GM12878 (cell line): ENCODE data around the gene SLC29A1. TPM values are rescaled to one million over a fixed set of nuclear protein-coding genes. Genes with fewer than 3 reads are reported as not detected.

ENCODE experiments used
- ATAC-seq: fragments of 200-7000 bp; cut with Tn5 transposase; 3 replicates; pipeline ENCODE4 v1.9.1; 2020; ENCODE audit warnings: mild to moderate bottlenecking, moderate library complexity
- BruUV-seq: library from RNA; stranded (reverse); fragments of 400-500 nt; replicated peaks from 2 replicates; lab custom pipeline; 2021; lab: Mats Ljungman, UMichigan
- CTCF ChIA-PET: fragments of 300-600 bp; sonication (Branson Sonifier 250); formaldehyde crosslinking; extraction: SDS; loops from one replicate; lab custom pipeline; 2021; ENCODE audit warnings: inconsistent platforms; lab: Yijun Ruan, JAX
- POLR2A ChIA-PET: fragments of 350-600 bp; formaldehyde crosslinking; extraction: SDS; loops from one replicate; lab custom pipeline; 2021; ENCODE audit warnings: inconsistent platforms; lab: Charles Lee
- RAD21 ChIA-PET: fragments of 300-600 bp; sonication (Branson Sonifier 250); formaldehyde crosslinking; loops from one replicate; lab custom pipeline; 2023; ENCODE audit warnings: antibody characterized with exemption; ENCODE audit not compliant: unreplicated experiment; lab: Charles Lee
- SMC1A ChIA-PET: fragments of 300-600 bp; sonication (Branson Sonifier 250); formaldehyde crosslinking; loops from one replicate; lab custom pipeline; 2023; ENCODE audit not compliant: unreplicated experiment, uncharacterized antibody; lab: Charles Lee
- DNase-seq: peaks from one replicate; pipeline ENCODE4 v3.0.0-alpha.2; 2011; ENCODE audit warnings: low read depth, low spot score
- FAIRE-seq: peaks from 3 replicates; lab custom pipeline; 2011; peaks lifted over from hg19 to GRCh38; lab: Jason Lieb, UNC
- H2AFZ ChIP-seq: 2 replicates; pipeline ENCODE4 v1.6.0; 2011; ENCODE audit warnings: low read depth, low read length, control low read depth; ENCODE audit not compliant: control insufficient read depth
- H3K27ac ChIP-seq: 2 replicates; pipeline ENCODE4 v1.5.1; 2011; ENCODE audit warnings: control low read depth; ENCODE audit not compliant: control insufficient read depth, insufficient read depth
- H3K27me3 ChIP-seq, 2 experiments: replicated peaks in 1 of 2; 2 replicates each; pipeline versions ENCODE4 v1.6.0 to v1.6.1; 2011; ENCODE audit warnings: low read length in 1 of 2; ENCODE audit not compliant: control insufficient read depth in 2 of 2, insufficient read depth in 2 of 2
- H3K36me3 ChIP-seq, 2 experiments: 2 replicates each; pipeline ENCODE4 v1.5.1; 2011; ENCODE audit warnings: low read length in 1 of 2; ENCODE audit not compliant: control insufficient read depth in 2 of 2, insufficient read depth in 2 of 2
- H3K4me1 ChIP-seq: 2 replicates; pipeline ENCODE4 v1.6.1; 2011; ENCODE audit warnings: mild to moderate bottlenecking, low read length, moderate library complexity, mixed read lengths; ENCODE audit not compliant: control insufficient read depth, insufficient read depth
- H3K4me2 ChIP-seq: 2 replicates; pipeline ENCODE4 v1.6.0; 2011; ENCODE audit warnings: control low read depth; ENCODE audit not compliant: control insufficient read depth, insufficient read depth
- H3K4me3 ChIP-seq: fragments of 200-600 bp; sonication (generic); 2 replicates; pipeline ENCODE4 v1.5.1; 2016
- H3K79me2 ChIP-seq: 2 replicates; pipeline ENCODE4 v1.6.0; 2011; ENCODE audit warnings: low read length; ENCODE audit not compliant: control insufficient read depth, insufficient read depth
- H3K9ac ChIP-seq: 2 replicates; pipeline ENCODE4 v1.8.0; 2011; ENCODE audit warnings: low read length, control low read depth, mixed read lengths; ENCODE audit not compliant: control insufficient read depth, insufficient read depth
- H3K9me3 ChIP-seq: replicated peaks from 3 replicates; pipeline ENCODE4 v1.5.1; 2011; ENCODE audit warnings: mild to moderate bottlenecking, low read length; ENCODE audit not compliant: control insufficient read depth, insufficient read depth
- H4K20me1 ChIP-seq: 2 replicates; pipeline ENCODE4 v1.6.0; 2011; ENCODE audit not compliant: control insufficient read depth, insufficient read depth
- BRCA1 ChIP-seq: IDR thresholded peaks from 2 replicates; pipeline ENCODE4 v1.6.1; 2011; ENCODE audit warnings: low read depth, low read length, improper control_type of control experiment
- CHD1 ChIP-seq: IDR thresholded peaks from 2 replicates; pipeline ENCODE4 v1.6.1; 2012; ENCODE audit warnings: low read depth, low read length, improper control_type of control experiment
- CHD4 ChIP-seq: fragments of 200-600 bp; sonication (generic); IDR thresholded peaks from 2 replicates; pipeline ENCODE4 v1.6.1; 2016; ENCODE audit warnings: mild to moderate bottlenecking
- HDAC6 ChIP-seq: fragments of 200-600 bp; sonication (generic); IDR thresholded peaks from one replicate; pipeline ENCODE4 v1.8.0; 2017; ENCODE audit warnings: antibody characterized with exemption; ENCODE audit not compliant: unreplicated experiment
- IRF5 ChIP-seq: fragments of 450-650 bp; IDR thresholded peaks from 2 replicates; pipeline ENCODE4 v1.6.1; 2017; ENCODE audit warnings: borderline replicate concordance
- JUND ChIP-seq: IDR thresholded peaks from 2 replicates; pipeline ENCODE4 v1.6.1; 2012; ENCODE audit warnings: low read depth, mild to moderate bottlenecking, low read length, improper control_type of control experiment, moderate library complexity
- SP1 ChIP-seq: IDR thresholded peaks from one replicate; pipeline ENCODE4 v1.6.1; 2011; ENCODE audit warnings: low read depth, low read length
- SPI1 ChIP-seq: IDR thresholded peaks from 2 replicates; pipeline ENCODE4 v1.6.1; 2011; ENCODE audit warnings: low read depth, mild to moderate bottlenecking, low read length, moderate library complexity, borderline replicate concordance; ENCODE audit not compliant: insufficient read depth
- SREBF2 ChIP-seq: IDR thresholded peaks from 2 replicates; pipeline ENCODE4 v1.6.1; 2012; ENCODE audit warnings: mild to moderate bottlenecking, low read length
- STAT1 ChIP-seq: fragments of 450-650 bp; conservative IDR thresholded peaks from 2 replicates; pipeline ENCODE4 v1.6.1; 2014; ENCODE audit warnings: antibody characterized with exemption, mild to moderate bottlenecking
- TCF7 ChIP-seq: IDR thresholded peaks from 2 replicates; pipeline ENCODE4 v1.6.1; 2014; ENCODE audit warnings: antibody characterized with exemption, borderline replicate concordance
- whole genome bisulfite sequencing: methylation state at CpG from one replicate; pipeline ENCODE4 v1.1.6; 2016; ENCODE audit warnings: low lambda C conversion rate; ENCODE audit not compliant: insufficient replicate concordance, insufficient coverage; ENCODE audit errors: missing lambda C conversion rate; 5-methylcytosine and 5-hydroxymethylcytosine counted together
- in situ Hi-C: fragments of 300-500 bp; cut with MboI; formaldehyde crosslinking; loops from 9 replicates; pipeline ENCODE4 v1.14.3; 2018; ENCODE audit warnings: mixed read lengths
- intact Hi-C: fragments of 100-400 bp; cut with micrococcal nuclease; formaldehyde crosslinking; loops from one replicate; pipeline ENCODE4 v1.14.2; 2022; ENCODE audit not compliant: unreplicated experiment
- polyA plus RNA-seq, 11 experiments: library from polyadenylated mRNA; depleted of rRNA in 4 of 11; unstranded in 6 of 11; stranded (reverse) in 5 of 11; fragments of >200 nt; fragmentation: Nextera tagmentation in 4 of 11; fragmentation: Illumina TruSeq in 1 of 11; extraction: Ambion mirVana in 4 of 11; extraction: Trizol in 1 of 11; gene quantifications; 1 replicate in 1 of 11; 2 replicates in 10 of 11; pipeline versions ENCODE4 v1.2.1 to v1.2.3, GENCODE V29; 2011 to 2016; ENCODE audit warnings: inconsistent platforms in 2 of 11, missing spikeins in 2 of 11, low read depth in 1 of 11
- total RNA-seq, 4 experiments: library from RNA; depleted of rRNA in 3 of 4; stranded (reverse); fragments of >200 nt in 3 of 4; fragmentation: Illumina TruSeq in 1 of 4; extraction: Trizol in 1 of 4; gene quantifications; 2 replicates each; pipeline versions ENCODE4 v1.2.1 to v1.2.3, GENCODE V29; 2013 to 2021
- TF ChIP-seq, protein P1 (sequence below): fragments of 450-650 bp; IDR thresholded peaks from 2 replicates; pipeline ENCODE4 v1.6.1; 2017; ENCODE audit warnings: mild to moderate bottlenecking, moderate library complexity
- TF ChIP-seq, protein P2 (sequence below): IDR thresholded peaks from 2 replicates; pipeline ENCODE4 v1.6.1; 2012; ENCODE audit warnings: low read length, inconsistent platforms
- TF ChIP-seq, protein P3 (sequence below): fragments of 450-650 bp; conservative IDR thresholded peaks from 2 replicates; pipeline ENCODE4 v1.6.1; 2017; ENCODE audit warnings: mild to moderate bottlenecking, moderate library complexity
- TF ChIP-seq, protein P4 (sequence below): IDR thresholded peaks from 2 replicates; pipeline ENCODE4 v1.6.1; 2011; ENCODE audit warnings: mild to moderate bottlenecking, low read depth, low read length, moderate library complexity; ENCODE audit not compliant: insufficient replicate concordance

SLC29A1 gene
- total and polyA plus RNA-seq, 10 of the 15 experiments (the other 5 are each of a cell fraction or from before 2014, with no cell fraction given), result 10.0 to 132 (median 93.4) TPM

- RAD21 ChIA-PET, result no interaction called here
- intact Hi-C loops, result no loop called here
- no peak overlapping the region for H3K9ac ChIP-seq
- H4K20me1 ChIP-seq, result no peaks in the 10 kb centered on the region
- DNase-seq, result no peak
- no peak for FAIRE-seq
- POLR2A ChIA-PET, result interaction anchor here (1.6 kb wide), 1 partner anchor 10 kb away, joined by 4 read pairs; no protein-coding TSS in a partner anchor
- 60% methylated on average over 4 of the region's 4 CpGs for WGBS
- no peaks in the 10 kb centered on the region for H3K27me3 ChIP-seq
- SMC1A ChIA-PET, result interaction anchor here (2.0 kb wide), 1 partner anchor 10 kb away, joined by 11 read pairs; no protein-coding TSS in a partner anchor
- no peaks in the 10 kb centered on the region for H3K36me3 ChIP-seq
- no peak overlapping the region for H2AFZ ChIP-seq
- TF ChIP-seq, protein P1, sequence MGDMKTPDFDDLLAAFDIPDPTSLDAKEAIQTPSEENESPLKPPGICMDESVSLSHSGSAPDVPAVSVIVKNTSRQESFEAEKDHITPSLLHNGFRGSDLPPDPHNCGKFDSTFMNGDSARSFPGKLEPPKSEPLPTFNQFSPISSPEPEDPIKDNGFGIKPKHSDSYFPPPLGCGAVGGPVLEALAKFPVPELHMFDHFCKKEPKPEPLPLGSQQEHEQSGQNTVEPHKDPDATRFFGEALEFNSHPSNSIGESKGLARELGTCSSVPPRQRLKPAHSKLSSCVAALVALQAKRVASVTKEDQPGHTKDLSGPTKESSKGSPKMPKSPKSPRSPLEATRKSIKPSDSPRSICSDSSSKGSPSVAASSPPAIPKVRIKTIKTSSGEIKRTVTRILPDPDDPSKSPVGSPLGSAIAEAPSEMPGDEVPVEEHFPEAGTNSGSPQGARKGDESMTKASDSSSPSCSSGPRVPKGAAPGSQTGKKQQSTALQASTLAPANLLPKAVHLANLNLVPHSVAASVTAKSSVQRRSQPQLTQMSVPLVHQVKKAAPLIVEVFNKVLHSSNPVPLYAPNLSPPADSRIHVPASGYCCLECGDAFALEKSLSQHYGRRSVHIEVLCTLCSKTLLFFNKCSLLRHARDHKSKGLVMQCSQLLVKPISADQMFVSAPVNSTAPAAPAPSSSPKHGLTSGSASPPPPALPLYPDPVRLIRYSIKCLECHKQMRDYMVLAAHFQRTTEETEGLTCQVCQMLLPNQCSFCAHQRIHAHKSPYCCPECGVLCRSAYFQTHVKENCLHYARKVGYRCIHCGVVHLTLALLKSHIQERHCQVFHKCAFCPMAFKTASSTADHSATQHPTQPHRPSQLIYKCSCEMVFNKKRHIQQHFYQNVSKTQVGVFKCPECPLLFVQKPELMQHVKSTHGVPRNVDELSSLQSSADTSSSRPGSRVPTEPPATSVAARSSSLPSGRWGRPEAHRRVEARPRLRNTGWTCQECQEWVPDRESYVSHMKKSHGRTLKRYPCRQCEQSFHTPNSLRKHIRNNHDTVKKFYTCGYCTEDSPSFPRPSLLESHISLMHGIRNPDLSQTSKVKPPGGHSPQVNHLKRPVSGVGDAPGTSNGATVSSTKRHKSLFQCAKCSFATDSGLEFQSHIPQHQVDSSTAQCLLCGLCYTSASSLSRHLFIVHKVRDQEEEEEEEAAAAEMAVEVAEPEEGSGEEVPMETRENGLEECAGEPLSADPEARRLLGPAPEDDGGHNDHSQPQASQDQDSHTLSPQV, result no peak
- no peak for TF ChIP-seq STAT1
- TF ChIP-seq IRF5, result no peak
- no peak for TF ChIP-seq SPI1
- TF ChIP-seq, protein P2, sequence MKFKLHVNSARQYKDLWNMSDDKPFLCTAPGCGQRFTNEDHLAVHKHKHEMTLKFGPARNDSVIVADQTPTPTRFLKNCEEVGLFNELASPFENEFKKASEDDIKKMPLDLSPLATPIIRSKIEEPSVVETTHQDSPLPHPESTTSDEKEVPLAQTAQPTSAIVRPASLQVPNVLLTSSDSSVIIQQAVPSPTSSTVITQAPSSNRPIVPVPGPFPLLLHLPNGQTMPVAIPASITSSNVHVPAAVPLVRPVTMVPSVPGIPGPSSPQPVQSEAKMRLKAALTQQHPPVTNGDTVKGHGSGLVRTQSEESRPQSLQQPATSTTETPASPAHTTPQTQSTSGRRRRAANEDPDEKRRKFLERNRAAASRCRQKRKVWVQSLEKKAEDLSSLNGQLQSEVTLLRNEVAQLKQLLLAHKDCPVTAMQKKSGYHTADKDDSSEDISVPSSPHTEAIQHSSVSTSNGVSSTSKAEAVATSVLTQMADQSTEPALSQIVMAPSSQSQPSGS, result no peak
- TF ChIP-seq BRCA1, result no peak
- TF ChIP-seq, protein P3, sequence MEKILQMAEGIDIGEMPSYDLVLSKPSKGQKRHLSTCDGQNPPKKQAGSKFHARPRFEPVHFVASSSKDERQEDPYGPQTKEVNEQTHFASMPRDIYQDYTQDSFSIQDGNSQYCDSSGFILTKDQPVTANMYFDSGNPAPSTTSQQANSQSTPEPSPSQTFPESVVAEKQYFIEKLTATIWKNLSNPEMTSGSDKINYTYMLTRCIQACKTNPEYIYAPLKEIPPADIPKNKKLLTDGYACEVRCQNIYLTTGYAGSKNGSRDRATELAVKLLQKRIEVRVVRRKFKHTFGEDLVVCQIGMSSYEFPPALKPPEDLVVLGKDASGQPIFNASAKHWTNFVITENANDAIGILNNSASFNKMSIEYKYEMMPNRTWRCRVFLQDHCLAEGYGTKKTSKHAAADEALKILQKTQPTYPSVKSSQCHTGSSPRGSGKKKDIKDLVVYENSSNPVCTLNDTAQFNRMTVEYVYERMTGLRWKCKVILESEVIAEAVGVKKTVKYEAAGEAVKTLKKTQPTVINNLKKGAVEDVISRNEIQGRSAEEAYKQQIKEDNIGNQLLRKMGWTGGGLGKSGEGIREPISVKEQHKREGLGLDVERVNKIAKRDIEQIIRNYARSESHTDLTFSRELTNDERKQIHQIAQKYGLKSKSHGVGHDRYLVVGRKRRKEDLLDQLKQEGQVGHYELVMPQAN, result no peak
- TF ChIP-seq, protein P4, sequence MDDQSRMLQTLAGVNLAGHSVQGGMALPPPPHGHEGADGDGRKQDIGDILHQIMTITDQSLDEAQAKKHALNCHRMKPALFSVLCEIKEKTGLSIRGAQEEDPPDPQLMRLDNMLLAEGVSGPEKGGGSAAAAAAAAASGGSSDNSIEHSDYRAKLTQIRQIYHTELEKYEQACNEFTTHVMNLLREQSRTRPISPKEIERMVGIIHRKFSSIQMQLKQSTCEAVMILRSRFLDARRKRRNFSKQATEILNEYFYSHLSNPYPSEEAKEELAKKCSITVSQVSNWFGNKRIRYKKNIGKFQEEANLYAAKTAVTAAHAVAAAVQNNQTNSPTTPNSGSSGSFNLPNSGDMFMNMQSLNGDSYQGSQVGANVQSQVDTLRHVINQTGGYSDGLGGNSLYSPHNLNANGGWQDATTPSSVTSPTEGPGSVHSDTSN, result no peak
- TF ChIP-seq SP1, result no peak
- TF ChIP-seq CHD4, result no peak
- TF ChIP-seq SREBF2, result no peak
- no peak for TF ChIP-seq JUND
- TF ChIP-seq CHD1, result no peak
- no peak for TF ChIP-seq TCF7
- TF ChIP-seq HDAC6, result no peak
- H3K4me3 ChIP-seq, result no peak overlapping the region
- no peak for ATAC-seq
- no peak overlapping the region for H3K4me2 ChIP-seq
- H3K9me3 ChIP-seq, result no peaks in the 10 kb centered on the region
- no peak overlapping the region for H3K27ac ChIP-seq
- CTCF ChIA-PET, result interaction anchor here (1.7 kb wide), 1 partner anchor 14 kb away, joined by 6 read pairs; no protein-coding TSS in a partner anchor
- H3K4me1 ChIP-seq, result no peaks in the 10 kb centered on the region
- in situ Hi-C loops, result no loop called here
- H3K79me2 ChIP-seq, result no peaks in the 10 kb centered on the region
- BruUV-seq, result no TSS peak
These were observed 23.5 kb upstream of the SLC29A1 start for GRCh38 chr6:44199883-44200282.
